Measurements from ENCODE around the gene COMMD1.
"Not testable (repeated sequence)": the region's sequence is repeated elsewhere in the genome, so short reads cannot be mapped to it uniquely, and the experiment has no call there.

DNA sequence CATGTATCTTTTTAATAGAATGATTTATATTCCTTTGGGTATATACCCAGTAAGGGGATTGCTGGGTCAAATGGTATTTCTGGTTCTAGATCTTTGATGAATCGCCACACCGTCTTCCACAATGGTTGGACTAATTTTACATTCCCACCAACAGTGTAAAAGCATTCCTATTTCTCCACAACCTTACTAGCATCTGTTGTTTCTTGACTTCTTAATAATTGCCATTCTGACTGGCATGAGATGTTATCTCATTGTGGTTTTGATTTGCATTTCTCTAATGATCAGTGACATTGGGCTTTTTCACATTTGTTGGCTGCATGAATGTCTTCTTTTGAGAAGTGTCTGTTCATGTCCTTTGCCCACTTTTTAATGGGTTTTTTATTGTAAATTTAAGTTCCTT is 220.8 kb downstream of the COMMD1 start:
- not testable (repeated sequence) for TF ChIP-seq ZFP3 (CRISPR knock-in tag; IDR thresholded peaks at IDR 0.05); RARB (CRISPR knock-in tag; IDR thresholded peaks at IDR 0.05); ISL1 (CRISPR knock-in tag; IDR thresholded peaks at IDR 0.05); ZNF565 (CRISPR knock-in tag; conservative IDR thresholded peaks at IDR 0.05; ENCODE audit: low read depth); CSDC2 (CRISPR knock-in tag; IDR thresholded peaks at IDR 0.05); ZNF70 (CRISPR knock-in tag; IDR thresholded peaks at IDR 0.05); ZNF8 (CRISPR knock-in tag; IDR thresholded peaks at IDR 0.05); ZFP30 (CRISPR knock-in tag; IDR thresholded peaks at IDR 0.05)
- TF ChIP-seq, protein P1, sequence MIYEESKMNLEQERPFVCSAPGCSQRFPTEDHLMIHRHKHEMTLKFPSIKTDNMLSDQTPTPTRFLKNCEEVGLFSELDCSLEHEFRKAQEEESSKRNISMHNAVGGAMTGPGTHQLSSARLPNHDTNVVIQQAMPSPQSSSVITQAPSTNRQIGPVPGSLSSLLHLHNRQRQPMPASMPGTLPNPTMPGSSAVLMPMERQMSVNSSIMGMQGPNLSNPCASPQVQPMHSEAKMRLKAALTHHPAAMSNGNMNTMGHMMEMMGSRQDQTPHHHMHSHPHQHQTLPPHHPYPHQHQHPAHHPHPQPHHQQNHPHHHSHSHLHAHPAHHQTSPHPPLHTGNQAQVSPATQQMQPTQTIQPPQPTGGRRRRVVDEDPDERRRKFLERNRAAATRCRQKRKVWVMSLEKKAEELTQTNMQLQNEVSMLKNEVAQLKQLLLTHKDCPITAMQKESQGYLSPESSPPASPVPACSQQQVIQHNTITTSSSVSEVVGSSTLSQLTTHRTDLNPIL (CRISPR knock-in tag; IDR thresholded peaks at IDR 0.05; ENCODE audit: low read depth): not testable (repeated sequence)
- TF ChIP-seq, protein P2, sequence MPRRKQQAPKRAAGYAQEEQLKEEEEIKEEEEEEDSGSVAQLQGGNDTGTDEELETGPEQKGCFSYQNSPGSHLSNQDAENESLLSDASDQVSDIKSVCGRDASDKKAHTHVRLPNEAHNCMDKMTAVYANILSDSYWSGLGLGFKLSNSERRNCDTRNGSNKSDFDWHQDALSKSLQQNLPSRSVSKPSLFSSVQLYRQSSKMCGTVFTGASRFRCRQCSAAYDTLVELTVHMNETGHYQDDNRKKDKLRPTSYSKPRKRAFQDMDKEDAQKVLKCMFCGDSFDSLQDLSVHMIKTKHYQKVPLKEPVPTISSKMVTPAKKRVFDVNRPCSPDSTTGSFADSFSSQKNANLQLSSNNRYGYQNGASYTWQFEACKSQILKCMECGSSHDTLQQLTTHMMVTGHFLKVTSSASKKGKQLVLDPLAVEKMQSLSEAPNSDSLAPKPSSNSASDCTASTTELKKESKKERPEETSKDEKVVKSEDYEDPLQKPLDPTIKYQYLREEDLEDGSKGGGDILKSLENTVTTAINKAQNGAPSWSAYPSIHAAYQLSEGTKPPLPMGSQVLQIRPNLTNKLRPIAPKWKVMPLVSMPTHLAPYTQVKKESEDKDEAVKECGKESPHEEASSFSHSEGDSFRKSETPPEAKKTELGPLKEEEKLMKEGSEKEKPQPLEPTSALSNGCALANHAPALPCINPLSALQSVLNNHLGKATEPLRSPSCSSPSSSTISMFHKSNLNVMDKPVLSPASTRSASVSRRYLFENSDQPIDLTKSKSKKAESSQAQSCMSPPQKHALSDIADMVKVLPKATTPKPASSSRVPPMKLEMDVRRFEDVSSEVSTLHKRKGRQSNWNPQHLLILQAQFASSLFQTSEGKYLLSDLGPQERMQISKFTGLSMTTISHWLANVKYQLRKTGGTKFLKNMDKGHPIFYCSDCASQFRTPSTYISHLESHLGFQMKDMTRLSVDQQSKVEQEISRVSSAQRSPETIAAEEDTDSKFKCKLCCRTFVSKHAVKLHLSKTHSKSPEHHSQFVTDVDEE (CRISPR knock-in tag; IDR thresholded peaks at IDR 0.05): not testable (repeated sequence)
- TF ChIP-seq, protein P3, sequence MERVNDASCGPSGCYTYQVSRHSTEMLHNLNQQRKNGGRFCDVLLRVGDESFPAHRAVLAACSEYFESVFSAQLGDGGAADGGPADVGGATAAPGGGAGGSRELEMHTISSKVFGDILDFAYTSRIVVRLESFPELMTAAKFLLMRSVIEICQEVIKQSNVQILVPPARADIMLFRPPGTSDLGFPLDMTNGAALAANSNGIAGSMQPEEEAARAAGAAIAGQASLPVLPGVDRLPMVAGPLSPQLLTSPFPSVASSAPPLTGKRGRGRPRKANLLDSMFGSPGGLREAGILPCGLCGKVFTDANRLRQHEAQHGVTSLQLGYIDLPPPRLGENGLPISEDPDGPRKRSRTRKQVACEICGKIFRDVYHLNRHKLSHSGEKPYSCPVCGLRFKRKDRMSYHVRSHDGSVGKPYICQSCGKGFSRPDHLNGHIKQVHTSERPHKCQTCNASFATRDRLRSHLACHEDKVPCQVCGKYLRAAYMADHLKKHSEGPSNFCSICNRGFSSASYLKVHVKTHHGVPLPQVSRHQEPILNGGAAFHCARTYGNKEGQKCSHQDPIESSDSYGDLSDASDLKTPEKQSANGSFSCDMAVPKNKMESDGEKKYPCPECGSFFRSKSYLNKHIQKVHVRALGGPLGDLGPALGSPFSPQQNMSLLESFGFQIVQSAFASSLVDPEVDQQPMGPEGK (CRISPR knock-in tag; IDR thresholded peaks at IDR 0.05; ENCODE audit: borderline replicate concordance): not testable (repeated sequence)
- TF ChIP-seq, protein P4, sequence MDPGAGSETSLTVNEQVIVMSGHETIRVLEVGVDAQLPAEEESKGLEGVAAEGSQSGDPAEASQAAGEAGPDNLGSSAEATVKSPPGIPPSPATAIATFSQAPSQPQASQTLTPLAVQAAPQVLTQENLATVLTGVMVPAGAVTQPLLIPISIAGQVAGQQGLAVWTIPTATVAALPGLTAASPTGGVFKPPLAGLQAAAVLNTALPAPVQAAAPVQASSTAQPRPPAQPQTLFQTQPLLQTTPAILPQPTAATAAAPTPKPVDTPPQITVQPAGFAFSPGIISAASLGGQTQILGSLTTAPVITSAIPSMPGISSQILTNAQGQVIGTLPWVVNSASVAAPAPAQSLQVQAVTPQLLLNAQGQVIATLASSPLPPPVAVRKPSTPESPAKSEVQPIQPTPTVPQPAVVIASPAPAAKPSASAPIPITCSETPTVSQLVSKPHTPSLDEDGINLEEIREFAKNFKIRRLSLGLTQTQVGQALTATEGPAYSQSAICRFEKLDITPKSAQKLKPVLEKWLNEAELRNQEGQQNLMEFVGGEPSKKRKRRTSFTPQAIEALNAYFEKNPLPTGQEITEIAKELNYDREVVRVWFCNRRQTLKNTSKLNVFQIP (CRISPR knock-in tag; IDR thresholded peaks at IDR 0.05; ENCODE audit: borderline replicate concordance, low read depth): not testable (repeated sequence)

All from SK-N-SH treated with all-trans-retinoic acid at 6 μM for 48 hours (cell line).